ENCODE data around the gene SLC38A6.
"Not testable (repeated sequence)": the region's sequence is repeated elsewhere in the genome, so short reads cannot be mapped to it uniquely, and the experiment has no call there.

Gene SLC38A6

GRCh38 chr14:61063461-61063860 is 82.4 kb downstream of the SLC38A6 start:
- DNase-seq (ENCODE audit: low spot score) = no peak

DNA sequence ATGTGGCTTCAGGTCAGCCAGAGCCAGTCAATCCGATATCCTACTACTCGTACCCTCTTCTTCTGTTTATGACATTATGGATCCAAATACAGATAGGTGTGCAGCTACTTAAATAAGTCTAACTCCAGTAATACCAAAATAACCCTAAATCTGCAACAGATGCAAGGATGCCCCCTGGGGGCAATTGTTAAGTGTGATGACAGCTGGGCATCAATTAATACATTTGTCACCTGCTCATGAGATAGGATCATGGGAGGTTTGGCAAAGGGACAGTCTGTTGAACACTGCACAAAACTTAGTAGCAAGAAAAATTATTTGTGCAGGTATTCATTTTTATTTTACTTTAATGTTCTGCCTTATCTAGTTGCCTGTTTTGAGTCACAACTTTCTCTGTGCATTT is 83.2 kb downstream of the SLC38A6 start:
- DNase-seq (ENCODE audit: low spot score) = no peak

GRCh38 chr14:61064856-61065255 is 83.8 kb downstream of the SLC38A6 start:
- DNase-seq (ENCODE audit: low spot score) = no peak

GRCh38 chr14:61065656-61066055 is 84.6 kb downstream of the SLC38A6 start:
- DNase-seq (ENCODE audit: low spot score) = no peak

- not testable (repeated sequence) for DNase-seq (ENCODE audit: low spot score)
Observed at GRCh38 chr14:61072442-61072841, 91.4 kb downstream of the SLC38A6 start.

DNA sequence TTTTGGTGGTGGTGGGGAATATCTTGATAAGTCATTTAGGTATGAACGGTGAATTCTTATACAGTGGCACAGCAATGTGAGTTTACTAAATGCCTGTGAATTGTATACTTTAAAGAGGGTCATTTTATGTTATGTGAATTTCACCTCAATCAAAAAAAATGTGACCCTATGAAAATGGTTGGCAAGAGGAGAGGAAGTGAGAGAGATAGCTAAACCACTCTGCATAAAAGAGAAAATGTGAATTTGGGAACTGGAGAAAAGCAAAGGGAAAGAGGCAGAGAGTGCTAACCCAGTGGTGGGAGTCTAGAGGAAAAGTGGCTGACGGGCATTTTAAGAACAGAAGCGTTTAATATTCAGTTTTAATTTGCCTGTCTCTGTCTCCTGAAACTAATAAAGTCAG is 93.8 kb downstream of the SLC38A6 start:
- DNase-seq (ENCODE audit: low spot score) = no peak

DNA sequence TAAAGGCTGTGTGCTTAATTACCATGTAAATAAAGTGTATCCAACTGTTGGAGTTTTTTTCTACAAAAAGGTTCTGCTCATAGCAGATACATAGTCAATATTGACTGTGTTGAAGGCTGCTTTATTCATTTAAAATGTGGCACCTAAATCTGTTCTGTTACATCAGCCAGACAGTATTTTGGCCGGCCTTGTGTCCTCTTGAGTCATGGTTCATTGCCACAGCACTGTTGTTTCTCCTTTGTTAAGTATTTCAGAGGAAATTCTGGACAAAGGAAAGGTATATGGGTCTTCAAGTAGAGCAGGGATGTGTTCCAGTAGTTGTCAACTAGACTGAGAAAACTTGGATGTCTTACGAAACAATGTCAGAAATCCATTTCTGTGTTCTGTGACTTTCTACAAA is 95.5 kb downstream of the SLC38A6 start:
- DNase-seq (ENCODE audit: low spot score) = no peak

- no peak for DNase-seq (ENCODE audit: low spot score)
Observed at GRCh38 chr14:61077437-61077836, 96.4 kb downstream of the SLC38A6 start.

- DNase-seq (ENCODE audit: low spot score) = no peak
Observed at GRCh38 chr14:61077951-61078720, 97.1 kb downstream of the SLC38A6 start.

DNA sequence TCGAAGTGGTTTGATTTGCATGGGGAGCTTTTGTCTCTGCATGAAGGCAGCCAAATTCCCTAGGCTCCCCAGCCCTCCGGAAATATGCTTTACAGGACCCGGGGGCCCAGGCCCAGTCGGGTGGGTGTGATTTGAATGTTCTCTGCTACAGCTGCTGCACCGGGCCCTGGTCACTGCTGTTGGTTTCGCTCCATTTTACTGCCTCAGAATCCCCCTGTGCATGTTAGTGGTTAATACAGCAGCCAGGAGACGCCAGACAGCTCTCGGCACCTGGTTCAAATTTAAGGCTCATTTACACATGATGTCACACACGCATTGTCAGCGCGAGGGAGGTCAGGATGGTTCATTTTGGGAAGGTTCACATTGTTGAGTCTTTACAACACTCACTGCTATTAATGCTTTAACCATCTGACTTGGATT is 99.6 kb downstream of the SLC38A6 start:
- no peak for DNase-seq (ENCODE audit: low spot score)

DNA sequence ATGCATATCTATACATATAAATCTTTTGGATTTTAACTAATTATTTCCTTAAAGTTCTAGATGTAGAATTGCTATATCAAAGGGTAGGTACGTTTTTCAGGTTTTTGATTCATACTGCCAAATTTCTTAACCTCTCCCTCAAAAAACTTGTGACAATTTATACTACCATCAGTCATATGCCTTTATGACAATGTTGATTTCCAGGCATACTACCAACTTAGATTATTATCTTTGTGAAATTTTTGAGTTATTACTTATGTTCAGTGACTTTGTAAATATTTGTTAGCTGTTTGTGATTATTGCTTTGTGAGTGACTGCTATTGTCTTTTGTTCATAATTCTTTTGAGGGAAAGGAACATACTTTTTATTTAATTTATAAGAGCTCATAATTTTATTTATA is 107.0 kb downstream of the SLC38A6 start:
- no peak for DNase-seq (ENCODE audit: low spot score)

DNA sequence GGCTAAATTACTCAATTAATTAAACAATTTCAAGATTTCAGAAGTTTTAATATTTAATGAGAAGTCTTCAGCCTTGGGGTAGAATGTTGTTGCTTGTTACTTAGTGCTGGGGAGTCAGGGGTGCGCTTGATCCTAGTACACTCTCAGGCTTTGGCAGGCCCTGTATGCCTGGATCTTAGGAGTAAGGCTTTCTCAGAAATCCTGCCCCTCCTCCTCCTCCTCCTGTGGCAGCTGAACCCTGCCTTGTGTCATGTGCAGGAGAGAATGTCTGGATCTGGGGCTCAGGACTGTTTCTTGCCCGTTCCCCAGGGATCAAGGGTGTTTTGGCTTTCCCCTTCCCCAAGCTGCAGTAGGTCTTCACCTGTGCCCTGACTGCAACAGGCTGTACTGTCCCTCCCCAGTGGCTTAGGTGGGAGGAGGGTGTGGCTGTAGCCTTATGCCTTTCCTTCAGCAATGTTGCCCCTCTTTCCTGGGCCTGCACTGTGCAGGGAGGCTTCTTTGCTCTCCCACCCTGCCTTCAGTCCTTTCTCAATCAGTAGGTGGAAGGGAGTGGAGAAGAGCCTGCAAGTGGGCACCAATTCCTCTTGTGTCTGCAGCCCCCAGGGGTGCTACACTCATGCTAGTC is 108.2 kb downstream of the SLC38A6 start:
- DNase-seq (ENCODE audit: low spot score) = no peak

- DNase-seq (ENCODE audit: low spot score) = no peak
Observed at GRCh38 chr14:61090432-61091216, 109.6 kb downstream of the SLC38A6 start.

- DNase-seq (ENCODE audit: low spot score) = no peak
Observed at GRCh38 chr14:61091657-61092273, 110.7 kb downstream of the SLC38A6 start.

GRCh38 chr14:61098096-61098495 is 117.1 kb downstream of the SLC38A6 start:
- DNase-seq (ENCODE audit: low spot score) = not testable (repeated sequence)

- no peak for DNase-seq (ENCODE audit: low spot score)
Observed at GRCh38 chr14:61098721-61099120, 117.7 kb downstream of the SLC38A6 start.

GRCh38 chr14:61099216-61099835 is 118.3 kb downstream of the SLC38A6 start:
- DNase-seq (ENCODE audit: low spot score) = no peak

DNA sequence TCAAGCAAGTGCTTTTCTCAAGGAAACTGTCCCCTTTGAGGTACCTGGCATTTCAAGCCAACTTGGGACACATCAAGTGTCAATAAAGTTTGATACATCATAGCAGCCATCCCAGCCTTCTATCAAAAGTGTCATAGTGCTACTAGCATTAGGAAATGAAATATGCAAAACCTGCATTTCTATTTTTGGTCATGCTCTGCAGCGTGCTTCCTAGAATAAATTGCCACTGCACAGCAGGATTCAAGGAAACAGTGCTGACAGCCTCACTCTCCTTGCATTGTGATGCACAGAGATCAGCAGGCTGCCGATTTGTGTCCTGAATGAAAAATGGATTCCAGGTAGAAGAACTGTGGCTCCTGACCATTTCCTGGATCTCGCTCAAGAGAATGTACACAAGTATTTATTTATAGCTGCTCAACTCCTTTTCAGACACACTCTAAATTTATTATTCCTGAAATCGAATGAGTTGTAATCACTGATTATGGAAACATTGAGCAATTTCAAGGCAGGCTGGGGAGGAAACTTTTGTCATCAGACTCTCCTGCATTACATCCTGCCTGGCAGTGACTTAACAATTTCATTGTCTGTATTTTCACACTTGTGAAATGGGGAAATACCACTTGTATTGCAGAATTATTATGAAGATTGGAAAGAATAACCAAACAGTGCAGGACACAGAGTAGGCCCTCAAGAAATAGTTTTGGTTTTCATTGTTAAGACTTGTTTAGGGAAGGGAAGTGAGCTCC is 120.9 kb downstream of the SLC38A6 start:
- DNase-seq (ENCODE audit: low spot score) = no peak

Data from hepatic stellate cell (primary cell).